ENCODE measurements around the gene NPHP4.

NPHP4 gene

DNA sequence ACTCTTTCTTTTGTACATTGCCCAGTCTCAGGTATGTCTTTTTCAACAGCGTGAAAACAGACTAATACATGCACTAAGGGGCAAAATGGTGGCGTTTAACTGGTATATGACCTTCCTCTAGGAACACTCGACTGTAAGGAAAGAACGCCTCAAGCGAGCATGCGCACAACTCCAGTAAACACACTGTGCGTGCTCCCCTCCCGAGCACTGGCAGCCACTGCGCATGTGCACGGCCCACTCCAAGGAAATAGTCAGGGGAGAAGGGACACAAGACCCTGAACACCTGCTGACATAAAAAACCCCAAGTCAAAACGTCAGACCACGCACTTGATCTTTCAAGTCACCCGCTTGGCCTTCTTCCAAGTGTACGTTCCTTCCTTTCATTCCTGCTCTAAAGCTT lies 173.5 kb downstream of the NPHP4 start:
- FAIRE-seq (no peak), DNase-seq (ENCODE audit: insufficient read length, low spot score) (no peak)
- TF ChIP-seq, protein P1, sequence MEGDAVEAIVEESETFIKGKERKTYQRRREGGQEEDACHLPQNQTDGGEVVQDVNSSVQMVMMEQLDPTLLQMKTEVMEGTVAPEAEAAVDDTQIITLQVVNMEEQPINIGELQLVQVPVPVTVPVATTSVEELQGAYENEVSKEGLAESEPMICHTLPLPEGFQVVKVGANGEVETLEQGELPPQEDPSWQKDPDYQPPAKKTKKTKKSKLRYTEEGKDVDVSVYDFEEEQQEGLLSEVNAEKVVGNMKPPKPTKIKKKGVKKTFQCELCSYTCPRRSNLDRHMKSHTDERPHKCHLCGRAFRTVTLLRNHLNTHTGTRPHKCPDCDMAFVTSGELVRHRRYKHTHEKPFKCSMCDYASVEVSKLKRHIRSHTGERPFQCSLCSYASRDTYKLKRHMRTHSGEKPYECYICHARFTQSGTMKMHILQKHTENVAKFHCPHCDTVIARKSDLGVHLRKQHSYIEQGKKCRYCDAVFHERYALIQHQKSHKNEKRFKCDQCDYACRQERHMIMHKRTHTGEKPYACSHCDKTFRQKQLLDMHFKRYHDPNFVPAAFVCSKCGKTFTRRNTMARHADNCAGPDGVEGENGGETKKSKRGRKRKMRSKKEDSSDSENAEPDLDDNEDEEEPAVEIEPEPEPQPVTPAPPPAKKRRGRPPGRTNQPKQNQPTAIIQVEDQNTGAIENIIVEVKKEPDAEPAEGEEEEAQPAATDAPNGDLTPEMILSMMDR (IDR thresholded peaks at IDR 0.05; ENCODE audit: insufficient read depth, missing control alignments): no peak

DNA sequence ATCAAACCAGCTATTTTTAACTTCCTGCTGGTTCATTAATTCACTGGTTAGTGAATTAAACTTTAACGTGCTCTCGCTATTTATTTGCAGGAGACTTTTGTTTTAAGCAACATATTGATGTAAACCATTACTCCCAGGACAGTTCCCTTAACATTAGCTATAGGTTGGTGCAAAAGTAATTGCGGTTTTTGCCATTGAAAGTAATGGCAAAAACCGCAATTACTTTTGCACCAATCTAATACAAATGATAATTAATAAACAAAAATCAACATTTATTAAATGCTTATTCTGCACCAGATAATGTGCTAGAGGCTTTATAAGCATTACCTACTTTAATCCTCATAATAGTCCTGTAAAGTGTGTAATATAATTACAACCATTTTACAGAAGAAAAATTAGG lies 176.5 kb downstream of the NPHP4 start:
- TF ChIP-seq, protein P1 (IDR thresholded peaks at IDR 0.05; ENCODE audit: insufficient read depth, missing control alignments): no peak
- FAIRE-seq (no peak), DNase-seq (ENCODE audit: insufficient read length, low spot score) (no peak)

DNA sequence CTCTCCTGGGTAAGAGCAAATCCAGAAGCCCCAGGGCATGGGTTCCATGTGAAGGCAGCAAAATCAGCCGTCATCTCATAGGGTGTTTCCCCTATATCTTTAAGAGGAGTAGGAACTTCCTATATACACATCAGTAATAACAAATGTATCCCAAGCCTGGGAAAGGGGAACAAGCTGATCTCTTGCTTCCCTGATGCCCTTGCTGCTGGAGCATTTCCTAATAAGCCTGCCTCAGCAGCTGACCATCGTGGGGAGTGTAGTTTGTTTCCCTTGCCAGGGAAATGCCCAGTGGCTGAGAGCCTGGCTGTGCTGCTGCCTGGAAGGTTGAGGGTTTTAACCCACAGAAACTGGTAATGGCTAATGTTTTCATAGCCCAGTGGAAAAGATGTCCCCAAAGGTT lies 177.0 kb downstream of the NPHP4 start:
- FAIRE-seq: no peak
- TF ChIP-seq, protein P1 (IDR thresholded peaks at IDR 0.05; ENCODE audit: insufficient read depth, missing control alignments): no peak
- DNase-seq (ENCODE audit: insufficient read length, low spot score): no peak

DNA sequence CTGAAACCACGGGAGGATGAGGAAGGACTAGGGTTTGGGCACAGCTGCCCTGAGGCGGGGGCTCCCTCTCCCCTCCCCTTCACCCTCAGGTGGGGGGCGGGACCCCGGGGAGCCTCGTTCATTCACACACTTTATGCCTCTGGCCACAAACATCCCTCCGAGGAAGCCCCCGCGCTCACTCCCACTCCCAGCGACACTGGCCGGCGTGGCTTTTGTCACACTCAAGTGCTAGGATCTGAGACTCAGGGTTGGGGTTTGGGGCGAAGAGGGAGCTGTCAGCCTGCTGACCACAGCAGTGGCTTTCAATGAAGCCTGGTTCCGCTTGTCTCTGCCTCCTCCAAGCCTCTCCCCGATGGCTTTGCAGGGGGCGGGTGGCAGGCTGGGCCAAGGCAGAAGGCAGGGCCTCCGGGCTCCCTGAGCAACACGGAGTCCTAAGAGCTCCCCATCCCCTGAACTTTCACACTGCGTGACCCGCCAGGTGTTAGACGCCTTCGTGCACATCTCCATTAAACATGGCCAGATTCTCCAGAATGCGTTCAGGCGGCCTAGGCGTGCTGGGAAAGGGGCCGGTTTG lies 178.1 kb downstream of the NPHP4 start:
- TF ChIP-seq, protein P1 (IDR thresholded peaks at IDR 0.05; ENCODE audit: insufficient read depth, missing control alignments): no peak
- FAIRE-seq (no peak), DNase-seq (ENCODE audit: insufficient read length, low spot score) (no peak)

DNA sequence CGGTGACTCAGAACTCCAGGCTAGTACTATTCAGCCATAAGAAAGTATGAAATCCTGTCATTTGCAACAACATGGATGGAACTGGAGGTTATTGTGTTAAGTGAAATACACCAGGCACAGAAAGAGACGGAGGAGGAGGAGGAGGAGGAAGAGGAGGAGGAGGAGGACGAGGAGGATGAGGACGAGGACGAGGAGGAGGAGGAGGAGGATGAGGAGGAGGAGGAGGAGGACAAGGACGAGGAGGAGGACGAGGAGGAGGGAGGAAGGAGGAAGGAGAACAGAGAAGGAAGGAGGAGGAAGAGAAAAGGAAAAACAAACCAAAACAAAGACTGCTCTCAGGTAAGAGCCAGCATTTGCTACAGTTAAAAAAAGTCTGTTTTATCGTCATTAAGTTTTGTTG lies 178.7 kb downstream of the NPHP4 start:
- no peak for DNase-seq (ENCODE audit: insufficient read length, low spot score)
- TF ChIP-seq, protein P1 (IDR thresholded peaks at IDR 0.05; ENCODE audit: insufficient read depth, missing control alignments): no peak
- FAIRE-seq: no peak

Data from D721Med (cell line).